GM20000 (cell line): ENCODE measurements around the gene NOL7.

Experiments
- DNase-seq: peaks from one replicate; pipeline ENCODE4 v3.0.0; 2012; ENCODE audit warnings: low spot score
- CTCF ChIP-seq: IDR thresholded peaks from 2 replicates; pipeline ENCODE4 v1.5.1; 2012; ENCODE audit warnings: mild to moderate bottlenecking, control low read depth; ENCODE audit errors: extremely low read depth, missing control alignments

Gene NOL7

GRCh38 chr6:13663986-13664385, 48.9 kb downstream of the NOL7 start:
- DNase-seq = no peak

GRCh38 chr6:13664703-13665352, 49.7 kb downstream of the NOL7 start:
- no peak for TF ChIP-seq CTCF
- DNase-seq = no peak

More at GRCh38 chr6:13663986-13664385, 48.9 kb downstream of the NOL7 start:
- no peak for TF ChIP-seq CTCF

- TF ChIP-seq CTCF = no peak
- no peak for DNase-seq
These were observed 51.3 kb downstream of the NOL7 start for GRCh38 chr6:13666194-13667105.

- no peak for TF ChIP-seq CTCF
These were observed 52.5 kb downstream of the NOL7 start for GRCh38 chr6:13667655-13668054.

GRCh38 chr6:13668291-13668928, 53.3 kb downstream of the NOL7 start:
- no peak for TF ChIP-seq CTCF
- DNase-seq = peak; percentile 3

More at GRCh38 chr6:13667655-13668054, 52.5 kb downstream of the NOL7 start:
- DNase-seq = no peak

GRCh38 chr6:13669476-13669875, 54.3 kb downstream of the NOL7 start:
- TF ChIP-seq CTCF = no peak
- DNase-seq = no peak
